ENCODE results near the gene SOAT2.
"Not testable (repeated sequence)": the region's sequence is repeated elsewhere in the genome, so short reads cannot be mapped to it uniquely, and the experiment has no call there.

SOAT2 gene

DNA sequence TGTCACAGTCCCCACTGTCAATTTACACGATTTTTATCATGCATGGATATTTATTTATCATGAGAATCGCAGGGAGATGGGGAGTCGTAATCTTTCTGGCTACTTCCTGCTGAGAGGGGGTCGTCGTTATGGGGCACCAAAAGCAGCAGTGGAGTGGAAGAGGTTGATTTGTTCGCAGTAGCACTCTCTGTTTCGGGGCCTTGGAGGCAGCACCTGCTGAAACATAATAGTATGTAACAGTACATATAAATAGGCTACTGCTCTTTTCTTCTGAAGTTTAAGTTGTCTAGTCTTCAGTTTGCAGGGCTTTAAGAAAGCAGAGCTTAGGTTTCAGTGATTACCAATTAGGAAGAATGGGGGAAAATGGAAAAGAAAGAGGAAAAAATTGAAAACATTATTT, 3.8 kb downstream of the SOAT2 start:
- TF ChIP-seq CTCF (IDR thresholded peaks at IDR 0.05; ENCODE audit: control insufficient read depth, insufficient read depth, low read depth, low read length, missing control alignments) = no peak
- DNase-seq (ENCODE audit: low read depth) = no peak
- no peak overlapping the region for H3K4me3 ChIP-seq (ENCODE audit: control insufficient read depth, low read depth, low read length)

- not testable (repeated sequence) for H3K4me3 ChIP-seq (ENCODE audit: control insufficient read depth, low read depth, low read length); DNase-seq (ENCODE audit: low read depth)
Observed at GRCh38 chr12:53112431-53112830, 9.1 kb downstream of the SOAT2 start.

DNA sequence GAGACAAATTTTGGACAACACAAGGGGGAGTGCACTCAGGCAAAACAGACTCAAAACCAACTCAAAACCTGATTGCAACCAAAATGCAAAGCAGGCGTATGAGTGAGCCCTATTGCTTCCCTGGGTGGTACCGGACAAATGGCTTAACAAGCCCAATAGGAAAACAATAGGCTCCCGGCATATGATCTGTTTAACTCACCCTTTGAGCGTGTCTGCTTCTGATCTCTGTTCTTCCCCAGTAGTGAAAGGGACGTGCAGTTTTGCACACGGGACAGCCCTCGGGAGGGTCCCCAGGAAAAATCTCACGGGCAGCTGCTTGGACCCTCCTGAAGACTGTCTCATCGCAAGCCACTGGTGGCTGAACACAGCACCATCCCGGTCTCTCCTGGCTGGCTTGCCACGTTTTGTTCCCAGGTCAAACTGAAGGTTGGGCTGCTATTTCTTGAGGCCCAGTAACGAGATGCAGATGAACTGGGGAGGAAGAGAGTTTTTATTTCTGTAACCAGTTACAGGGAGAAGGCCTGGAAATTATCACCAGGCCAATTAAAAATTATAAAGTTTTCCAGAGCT, 9.9 kb downstream of the SOAT2 start:
- H3K4me3 ChIP-seq (ENCODE audit: control insufficient read depth, low read depth, low read length) = no peak overlapping the region
- no peak for TF ChIP-seq CTCF (IDR thresholded peaks at IDR 0.05; ENCODE audit: control insufficient read depth, insufficient read depth, low read depth, low read length, missing control alignments)
- DNase-seq (ENCODE audit: low read depth) = no peak

DNA sequence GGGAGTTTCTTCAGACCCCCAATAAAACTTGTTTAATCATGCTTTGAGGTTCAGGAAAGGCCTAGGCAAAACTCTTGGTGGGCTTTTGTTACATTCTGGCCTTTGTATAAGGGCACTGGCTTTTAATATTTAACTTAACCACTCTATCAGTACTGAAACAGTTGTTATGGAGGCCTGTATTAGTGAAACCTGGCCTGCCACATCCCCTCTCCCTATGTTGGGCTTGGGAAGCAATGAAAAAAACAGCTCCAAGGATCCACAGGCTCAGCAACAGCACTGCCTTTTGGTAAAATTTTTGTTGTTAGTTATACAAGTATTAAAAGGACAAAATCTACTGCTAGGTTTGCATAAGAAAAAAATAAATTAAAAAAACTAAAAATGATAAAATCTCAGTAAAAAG, 10.7 kb downstream of the SOAT2 start:
- H3K4me3 ChIP-seq (ENCODE audit: control insufficient read depth, low read depth, low read length) = no peak overlapping the region
- TF ChIP-seq CTCF (IDR thresholded peaks at IDR 0.05; ENCODE audit: control insufficient read depth, insufficient read depth, low read depth, low read length, missing control alignments) = no peak
- no peak for DNase-seq (ENCODE audit: low read depth)

- TF ChIP-seq CTCF (IDR thresholded peaks at IDR 0.05; ENCODE audit: control insufficient read depth, insufficient read depth, low read depth, low read length, missing control alignments) = no peak
- no peak overlapping the region for H3K4me3 ChIP-seq (ENCODE audit: control insufficient read depth, low read depth, low read length)
- no peak for DNase-seq (ENCODE audit: low read depth)
Observed at GRCh38 chr12:53115112-53115890, 12.0 kb downstream of the SOAT2 start.

DNA sequence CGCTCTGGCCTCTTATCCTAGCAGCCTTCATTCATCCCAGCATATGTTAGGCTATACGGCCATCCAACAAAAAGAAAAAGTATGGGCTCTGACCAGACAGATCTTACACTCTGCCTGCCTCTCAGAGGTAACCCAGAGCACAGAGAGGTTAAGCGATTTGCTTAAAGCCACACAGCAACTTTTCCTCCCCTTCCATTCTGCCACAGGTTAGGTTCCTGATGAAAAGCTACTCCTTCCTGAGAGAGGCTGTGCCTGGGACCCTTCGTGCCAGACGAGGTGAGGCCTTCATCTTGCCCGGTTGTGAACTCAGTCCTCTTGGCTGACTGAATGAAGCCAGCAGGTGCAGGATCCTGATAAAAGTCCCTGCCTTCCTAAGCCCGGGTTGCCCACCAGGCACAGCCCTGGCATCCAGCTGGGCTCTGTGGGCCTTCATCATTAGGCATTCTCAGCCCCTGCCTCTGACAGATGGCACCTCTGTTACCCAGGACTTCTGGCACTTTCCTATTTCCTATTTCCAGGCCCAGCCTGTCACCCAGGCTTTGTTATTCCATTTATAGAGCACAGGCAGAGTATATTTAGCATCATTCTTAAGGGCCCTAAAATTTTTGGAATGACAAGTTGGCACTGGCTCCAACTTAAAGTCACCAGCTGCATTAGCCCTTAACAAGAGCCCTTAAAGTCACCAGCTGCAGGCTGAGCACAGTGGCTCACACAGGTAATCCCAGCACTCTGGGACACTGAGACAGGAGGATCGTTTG, 12.8 kb downstream of the SOAT2 start:
- no peak for DNase-seq (ENCODE audit: low read depth)
- no peak for TF ChIP-seq CTCF (IDR thresholded peaks at IDR 0.05; ENCODE audit: control insufficient read depth, insufficient read depth, low read depth, low read length, missing control alignments)

GRCh38 chr12:53118751-53119300, 15.5 kb downstream of the SOAT2 start:
- no peak for DNase-seq (ENCODE audit: low read depth)
- H3K4me3 ChIP-seq (ENCODE audit: control insufficient read depth, low read depth, low read length) = no peak overlapping the region
- TF ChIP-seq CTCF (IDR thresholded peaks at IDR 0.05; ENCODE audit: control insufficient read depth, insufficient read depth, low read depth, low read length, missing control alignments) = no peak

More for the DNA sequence above, 12.8 kb downstream of the SOAT2 start:
- H3K4me3 ChIP-seq (ENCODE audit: control insufficient read depth, low read depth, low read length) = no peak overlapping the region
